ENCODE measurements around the gene SSUH2. TPM values are rescaled to one million over a fixed set of nuclear protein-coding genes. Genes with fewer than 3 reads are reported as not detected.
A peak's percentile ranks its signal among the peaks of the same experiment; 100 is the strongest.
"Not testable (repeated sequence)": the region's sequence is repeated elsewhere in the genome, so short reads cannot be mapped to it uniquely, and the experiment has no call there.

The SSUH2 gene
- total RNA-seq, 1 donor from 2014 or later, result 0.52 TPM

- Histone ChIP-seq H3K27ac (ENCODE audit: low read depth, low read length) (peak overlapping the region; percentile 84), H3K4me1 (ENCODE audit: control insufficient read depth in 3 of 3, insufficient read depth in 3 of 3, low read length in 3 of 3) (peaks cover 5 to 36% (median 25%) of the 10 kb centered on the region in 3 donors), H3K36me3 (ENCODE audit: control insufficient read depth in 3 of 3, insufficient read depth in 3 of 3, low read length in 3 of 3) (no peaks in the 10 kb centered on the region), H3K4me3 (ENCODE audit: low read length in 3 of 3) (peak overlapping the region in 2 of 3 donors; percentile 8 to 36), H3K27me3 (ENCODE audit: control insufficient read depth in 3 of 3, insufficient read depth in 3 of 3, low read length in 3 of 3) (no peaks in the 10 kb centered on the region), H3K9me3 (ENCODE audit: control insufficient read depth in 3 of 3, low read length in 3 of 3) (peaks cover 2 to 3% (median 2%) of the 10 kb centered on the region in 3 donors), H3K9ac (ENCODE audit: low read depth in 1 of 3, low read length in 3 of 3) (peak overlapping the region; percentile 17 to 70 (median 68))
Measured at GRCh38 chr3:8658306-8659212, 14.0 kb upstream of the SSUH2 start.

- peak overlapping the region; percentile 17 to 70 (median 68) for H3K9ac ChIP-seq (ENCODE audit: low read depth in 1 of 3, low read length in 3 of 3)
- peak overlapping the region; percentile 84 for H3K27ac ChIP-seq (ENCODE audit: low read depth, low read length)
- H3K4me3 ChIP-seq (ENCODE audit: low read length in 3 of 3), result peak overlapping the region in 2 of 3 donors; percentile 8 to 36
- peaks cover 5 to 36% (median 25%) of the 10 kb centered on the region in 3 donors for H3K4me1 ChIP-seq (ENCODE audit: control insufficient read depth in 3 of 3, insufficient read depth in 3 of 3, low read length in 3 of 3)
- peaks cover 2 to 3% (median 2%) of the 10 kb centered on the region in 3 donors for H3K9me3 ChIP-seq (ENCODE audit: control insufficient read depth in 3 of 3, low read length in 3 of 3)
- no peaks in the 10 kb centered on the region for H3K27me3 ChIP-seq (ENCODE audit: control insufficient read depth in 3 of 3, insufficient read depth in 3 of 3, low read length in 3 of 3)
- no peaks in the 10 kb centered on the region for H3K36me3 ChIP-seq (ENCODE audit: control insufficient read depth in 3 of 3, insufficient read depth in 3 of 3, low read length in 3 of 3)
Measured at GRCh38 chr3:8657804-8658305, 13.3 kb upstream of the SSUH2 start.

GRCh38 chr3:8656240-8656639 lies 11.6 kb upstream of the SSUH2 start:
- Histone ChIP-seq H3K27me3 (ENCODE audit: control insufficient read depth in 3 of 3, insufficient read depth in 3 of 3, low read length in 3 of 3) (peaks cover 0 to 2% (median 0%) of the 10 kb centered on the region in 3 donors), H3K9me3 (ENCODE audit: control insufficient read depth in 3 of 3, low read length in 3 of 3) (peaks cover 2 to 3% (median 2%) of the 10 kb centered on the region in 3 donors), H3K4me3 (ENCODE audit: low read length in 3 of 3) (no peak overlapping the region), H3K9ac (ENCODE audit: low read depth in 1 of 3, low read length in 3 of 3) (no peak overlapping the region), H3K4me1 (ENCODE audit: control insufficient read depth in 3 of 3, insufficient read depth in 3 of 3, low read length in 3 of 3) (peaks cover 5 to 36% (median 25%) of the 10 kb centered on the region in 3 donors), H3K27ac (ENCODE audit: low read depth, low read length) (no peak overlapping the region), H3K36me3 (ENCODE audit: control insufficient read depth in 3 of 3, insufficient read depth in 3 of 3, low read length in 3 of 3) (no peaks in the 10 kb centered on the region)

- Histone ChIP-seq H3K36me3 (ENCODE audit: control insufficient read depth in 3 of 3, insufficient read depth in 3 of 3, low read length in 3 of 3) (no peaks in the 10 kb centered on the region), H3K9ac (ENCODE audit: low read depth in 1 of 3, low read length in 3 of 3) (no peak overlapping the region), H3K4me1 (ENCODE audit: control insufficient read depth in 3 of 3, insufficient read depth in 3 of 3, low read length in 3 of 3) (peaks cover 2 to 31% (median 25%) of the 10 kb centered on the region in 3 donors), H3K27ac (ENCODE audit: low read depth, low read length) (no peak overlapping the region), H3K9me3 (ENCODE audit: control insufficient read depth in 3 of 3, low read length in 3 of 3) (peaks cover 2 to 3% (median 2%) of the 10 kb centered on the region in 3 donors), H3K4me3 (ENCODE audit: low read length in 3 of 3) (no peak overlapping the region), H3K27me3 (ENCODE audit: control insufficient read depth in 3 of 3, insufficient read depth in 3 of 3, low read length in 3 of 3) (peaks cover 0 to 2% (median 0%) of the 10 kb centered on the region in 3 donors)
Measured at GRCh38 chr3:8655387-8655835, 10.8 kb upstream of the SSUH2 start.

GRCh38 chr3:8654572-8655329 lies 10.2 kb upstream of the SSUH2 start:
- not testable (repeated sequence) for H3K4me3 ChIP-seq (ENCODE audit: low read length in 3 of 3); H3K9ac ChIP-seq (ENCODE audit: low read depth in 1 of 3, low read length in 3 of 3); H3K27ac ChIP-seq (ENCODE audit: low read depth, low read length); H3K9me3 ChIP-seq (ENCODE audit: control insufficient read depth in 3 of 3, low read length in 3 of 3); H3K27me3 ChIP-seq (ENCODE audit: control insufficient read depth in 3 of 3, insufficient read depth in 3 of 3, low read length in 3 of 3); H3K36me3 ChIP-seq (ENCODE audit: control insufficient read depth in 3 of 3, insufficient read depth in 3 of 3, low read length in 3 of 3)
- H3K4me1 ChIP-seq (ENCODE audit: control insufficient read depth in 3 of 3, insufficient read depth in 3 of 3, low read length in 3 of 3), result peaks cover 2 to 24% (median 19%) of the 10 kb centered on the region in 3 donors

- H3K36me3 ChIP-seq (ENCODE audit: control insufficient read depth in 3 of 3, insufficient read depth in 3 of 3, low read length in 3 of 3), result no peaks in the 10 kb centered on the region
- H3K4me1 ChIP-seq (ENCODE audit: control insufficient read depth in 3 of 3, insufficient read depth in 3 of 3, low read length in 3 of 3), result peaks cover 1 to 17% (median 12%) of the 10 kb centered on the region in 3 donors
- H3K27ac ChIP-seq (ENCODE audit: low read depth, low read length), result no peak overlapping the region
- H3K4me3 ChIP-seq (ENCODE audit: low read length in 3 of 3), result no peak overlapping the region
- peaks cover 0 to 4% (median 2%) of the 10 kb centered on the region in 3 donors for H3K27me3 ChIP-seq (ENCODE audit: control insufficient read depth in 3 of 3, insufficient read depth in 3 of 3, low read length in 3 of 3)
- H3K9ac ChIP-seq (ENCODE audit: low read depth in 1 of 3, low read length in 3 of 3), result no peak overlapping the region
- H3K9me3 ChIP-seq (ENCODE audit: control insufficient read depth in 3 of 3, low read length in 3 of 3), result peaks cover 2 to 3% (median 2%) of the 10 kb centered on the region in 3 donors
Measured at GRCh38 chr3:8653800-8654408, 9.3 kb upstream of the SSUH2 start.

GRCh38 chr3:8652324-8652987 lies 7.9 kb upstream of the SSUH2 start:
- H3K4me3 ChIP-seq (ENCODE audit: low read length in 3 of 3), result no peak overlapping the region
- peaks cover 2 to 3% (median 2%) of the 10 kb centered on the region in 3 donors for H3K9me3 ChIP-seq (ENCODE audit: control insufficient read depth in 3 of 3, low read length in 3 of 3)
- no peaks in the 10 kb centered on the region for H3K36me3 ChIP-seq (ENCODE audit: control insufficient read depth in 3 of 3, insufficient read depth in 3 of 3, low read length in 3 of 3)
- H3K4me1 ChIP-seq (ENCODE audit: control insufficient read depth in 3 of 3, insufficient read depth in 3 of 3, low read length in 3 of 3), result peaks cover 0 to 2% (median under 1%) of the 10 kb centered on the region in 3 donors
- H3K27ac ChIP-seq (ENCODE audit: low read depth, low read length), result no peak overlapping the region
- peaks cover 0 to 6% (median 2%) of the 10 kb centered on the region in 3 donors for H3K27me3 ChIP-seq (ENCODE audit: control insufficient read depth in 3 of 3, insufficient read depth in 3 of 3, low read length in 3 of 3)
- H3K9ac ChIP-seq (ENCODE audit: low read depth in 1 of 3, low read length in 3 of 3), result no peak overlapping the region

- H3K36me3 ChIP-seq (ENCODE audit: control insufficient read depth in 3 of 3, insufficient read depth in 3 of 3, low read length in 3 of 3), result no peaks in the 10 kb centered on the region
- H3K27me3 ChIP-seq (ENCODE audit: control insufficient read depth in 3 of 3, insufficient read depth in 3 of 3, low read length in 3 of 3), result peaks cover 0 to 6% (median 2%) of the 10 kb centered on the region in 3 donors
- H3K9ac ChIP-seq (ENCODE audit: low read depth in 1 of 3, low read length in 3 of 3), result no peak overlapping the region
- no peak overlapping the region for H3K4me3 ChIP-seq (ENCODE audit: low read length in 3 of 3)
- peaks cover 2 to 3% (median 2%) of the 10 kb centered on the region in 3 donors for H3K9me3 ChIP-seq (ENCODE audit: control insufficient read depth in 3 of 3, low read length in 3 of 3)
- H3K27ac ChIP-seq (ENCODE audit: low read depth, low read length), result no peak overlapping the region
- no peaks in the 10 kb centered on the region for H3K4me1 ChIP-seq (ENCODE audit: control insufficient read depth in 3 of 3, insufficient read depth in 3 of 3, low read length in 3 of 3)
Measured at GRCh38 chr3:8651418-8652323, 7.1 kb upstream of the SSUH2 start.
